Esophagus squamous epithelium (tissue), 4 donors: ENCODE measurements around the gene KCNQ4.

ENCODE experiments used
- CTCF ChIP-seq, 6 experiments: fragments of 450-650 bp in 4 of 6; fragments of 200-600 bp in 2 of 6; sonication (generic) in 2 of 6; IDR thresholded peaks; one replicate each; pipeline ENCODE4 v1.5.1; 2016 to 2019; ENCODE audit warnings: antibody characterized with exemption in 6 of 6, mild to moderate bottlenecking in 4 of 6, moderate library complexity in 4 of 6
- POLR2A ChIP-seq, 4 donors: fragments of 450-650 bp; IDR thresholded peaks; one replicate each; pipeline ENCODE4 v1.6.1; 2017; ENCODE audit warnings: antibody characterized with exemption in 4 of 4, mild to moderate bottlenecking in 4 of 4, moderate library complexity in 3 of 4

GRCh38 chr1:40763742-40764532 lies 19.6 kb upstream of the KCNQ4 start:
- TF ChIP-seq CTCF (IDR thresholded peaks at IDR 0.05) (no peak), POLR2A (IDR thresholded peaks at IDR 0.05) (no peak)
